ENCODE results near the gene SH3GL2. TPM values are rescaled to one million over a fixed set of nuclear protein-coding genes. Genes with fewer than 3 reads are reported as not detected.

The SH3GL2 gene
- total and polyA plus RNA-seq, 2 donors (not counting 3 experiments of a cell fraction or from before 2014, with no cell fraction given) = 0.12 TPM; not detected in 1

DNA sequence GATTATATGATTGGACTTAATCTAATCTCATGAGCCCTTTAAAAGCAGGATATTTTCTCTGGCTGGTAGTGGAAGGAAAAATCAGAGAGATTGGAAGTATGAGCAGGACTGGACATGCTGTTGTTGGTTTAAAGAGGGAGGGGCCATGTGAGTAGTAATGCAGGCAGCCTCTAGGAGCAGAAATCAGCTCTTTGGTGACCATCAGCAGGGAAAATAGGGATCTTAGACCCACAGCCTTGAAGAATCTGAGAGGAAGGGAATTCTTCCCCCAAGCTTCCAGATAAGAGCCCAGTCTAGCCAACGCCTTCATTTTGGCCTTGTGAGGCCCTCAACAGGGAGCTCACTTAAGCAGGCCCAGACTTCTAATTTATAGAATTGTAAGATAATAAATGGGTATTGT lies 9.5 kb downstream of the SH3GL2 start:
- no peaks in the 10 kb centered on the region for H3K4me1 ChIP-seq (ENCODE audit: control insufficient read depth, extremely low read depth, insufficient read depth, low read length)
- no peaks in the 10 kb centered on the region for H3K79me2 ChIP-seq (ENCODE audit: control insufficient read depth, insufficient read depth, low read length)
- dilution Hi-C loops (cut with MboI; ENCODE audit: extremely low pct_ligation_motif_present, low sequenced_read_pairs) = no loop called here
- no peaks in the 10 kb centered on the region for H3K9me1 ChIP-seq (replicated peaks; ENCODE audit: control insufficient read depth, extremely low read depth, insufficient read depth, low read length)
- CTCF ChIA-PET = no interaction called here
- H2AFZ ChIP-seq (ENCODE audit: low read depth, low read length) = no peak overlapping the region
- POLR2A ChIA-PET = no interaction called here
- H3K27ac ChIP-seq (ENCODE audit: insufficient read depth, low read depth, low read length) = no peak overlapping the region
- H3K27me3 ChIP-seq (ENCODE audit: control insufficient read depth in 2 of 2, insufficient read depth in 2 of 2, low read length in 2 of 2) = no peaks in the 10 kb centered on the region
- no peaks in the 10 kb centered on the region for H3K9me3 ChIP-seq (replicated peaks; ENCODE audit: control insufficient read depth, insufficient read depth, low read length)
- DNase-seq (ENCODE audit: low read depth, low spot score) (no peak), FAIRE-seq (no peak)
- BruUV-seq (replicated peaks) = no TSS peak
- no peaks in the 10 kb centered on the region for H4K20me1 ChIP-seq (replicated peaks; ENCODE audit: control insufficient read depth, extremely low read depth, insufficient read depth, low read length)
- intact Hi-C loops (cut with micrococcal nuclease) = no loop called here
- no peak overlapping the region for H3K4me2 ChIP-seq (ENCODE audit: insufficient read depth, low read length)
- TF ChIP-seq FOS (IDR thresholded peaks at IDR 0.05; ENCODE audit: borderline replicate concordance, insufficient read depth, low read length) (no peak), GATA2 (IDR thresholded peaks at IDR 0.05; ENCODE audit: insufficient read depth, insufficient read length, low read depth, low read length) (no peak), EZH2 (IDR thresholded peaks at IDR 0.05; ENCODE audit: borderline replicate concordance, low read depth, low read length, severe bottlenecking) (no peak), MYC (IDR thresholded peaks at IDR 0.05; ENCODE audit: low read depth, low read length) (no peak), POLR2AphosphoS5 (IDR thresholded peaks at IDR 0.05; ENCODE audit: insufficient read depth, low read depth, low read length) (no peak), POLR2A (IDR thresholded peaks at IDR 0.05; ENCODE audit: low read depth, low read length) (no peak), JUN (IDR thresholded peaks at IDR 0.05; ENCODE audit: borderline replicate concordance, insufficient read depth, insufficient read length, low read depth) (no peak)
- TF ChIP-seq, protein P1, sequence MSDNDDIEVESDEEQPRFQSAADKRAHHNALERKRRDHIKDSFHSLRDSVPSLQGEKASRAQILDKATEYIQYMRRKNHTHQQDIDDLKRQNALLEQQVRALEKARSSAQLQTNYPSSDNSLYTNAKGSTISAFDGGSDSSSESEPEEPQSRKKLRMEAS (IDR thresholded peaks at IDR 0.05; ENCODE audit: insufficient read depth, insufficient read length) = no peak
- TF ChIP-seq, protein P2, sequence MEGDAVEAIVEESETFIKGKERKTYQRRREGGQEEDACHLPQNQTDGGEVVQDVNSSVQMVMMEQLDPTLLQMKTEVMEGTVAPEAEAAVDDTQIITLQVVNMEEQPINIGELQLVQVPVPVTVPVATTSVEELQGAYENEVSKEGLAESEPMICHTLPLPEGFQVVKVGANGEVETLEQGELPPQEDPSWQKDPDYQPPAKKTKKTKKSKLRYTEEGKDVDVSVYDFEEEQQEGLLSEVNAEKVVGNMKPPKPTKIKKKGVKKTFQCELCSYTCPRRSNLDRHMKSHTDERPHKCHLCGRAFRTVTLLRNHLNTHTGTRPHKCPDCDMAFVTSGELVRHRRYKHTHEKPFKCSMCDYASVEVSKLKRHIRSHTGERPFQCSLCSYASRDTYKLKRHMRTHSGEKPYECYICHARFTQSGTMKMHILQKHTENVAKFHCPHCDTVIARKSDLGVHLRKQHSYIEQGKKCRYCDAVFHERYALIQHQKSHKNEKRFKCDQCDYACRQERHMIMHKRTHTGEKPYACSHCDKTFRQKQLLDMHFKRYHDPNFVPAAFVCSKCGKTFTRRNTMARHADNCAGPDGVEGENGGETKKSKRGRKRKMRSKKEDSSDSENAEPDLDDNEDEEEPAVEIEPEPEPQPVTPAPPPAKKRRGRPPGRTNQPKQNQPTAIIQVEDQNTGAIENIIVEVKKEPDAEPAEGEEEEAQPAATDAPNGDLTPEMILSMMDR (IDR thresholded peaks at IDR 0.05; ENCODE audit: extremely low read depth in 1 of 2, insufficient read depth in 1 of 2, low read depth in 1 of 2, low read length in 2 of 2) = no peak
- H3K36me3 ChIP-seq (ENCODE audit: control insufficient read depth in 2 of 2, extremely low read depth in 1 of 2, insufficient read depth in 2 of 2, low read length in 2 of 2) = no peaks in the 10 kb centered on the region
- H3K9ac ChIP-seq (replicated peaks; ENCODE audit: extremely low read depth, insufficient read depth, low read length) = no peak overlapping the region
- no peak overlapping the region for H3K4me3 ChIP-seq (replicated peaks in 1 of 3; ENCODE audit: insufficient read depth in 1 of 3, low read depth in 1 of 3, low read length in 3 of 3)
